ENCODE measurements around the gene MTA1. TPM values are rescaled to one million over a fixed set of nuclear protein-coding genes. Genes with fewer than 3 reads are reported as not detected.

The MTA1 gene
- polyA plus RNA-seq, 1 of the 3 experiments (the other 2 are of a cell fraction), result 96.3 TPM

GRCh38 chr14:105440554-105440900 lies 20.9 kb downstream of the MTA1 start (continued):
- no peak for TF ChIP-seq GATA2 (CRISPR knock-in tag; IDR thresholded peaks at IDR 0.05)
- TF ChIP-seq USF1 (IDR thresholded peaks at IDR 0.05; ENCODE audit: borderline replicate concordance, low read depth), result no peak
- no peak for TF ChIP-seq SIN3A (IDR thresholded peaks at IDR 0.05; ENCODE audit: borderline replicate concordance, low read depth, low read length)
- TF ChIP-seq RAD21 (IDR thresholded peaks at IDR 0.05; ENCODE audit: low read length), result no peak

DNA sequence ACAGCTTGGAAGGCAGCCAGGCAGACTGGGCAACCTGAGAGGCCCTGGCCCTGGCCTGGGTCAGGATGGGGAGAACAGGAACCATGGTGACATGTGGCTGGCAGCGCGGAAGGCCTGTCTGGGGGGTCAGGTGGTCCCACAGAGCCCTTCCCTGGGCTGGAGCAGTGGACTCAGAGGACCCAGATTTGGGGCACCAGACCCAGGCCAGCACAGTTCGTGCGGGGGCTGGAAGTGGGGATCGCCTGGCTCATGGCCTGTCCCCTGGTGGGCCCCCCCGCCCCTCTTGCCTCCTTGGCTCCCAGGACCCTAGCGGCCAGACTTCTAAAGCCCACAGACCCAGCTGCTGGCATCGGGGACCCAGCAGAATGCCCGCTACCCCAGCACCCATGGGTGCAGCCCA lies 21.4 kb downstream of the MTA1 start:
- no peaks in the 10 kb centered on the region for H3K9me2 ChIP-seq
- peaks cover 3 to 36% of the 10 kb centered on the region in 2 experiments for H3K36me3 ChIP-seq (replicated peaks in 1 of 2; ENCODE audit: control insufficient read depth in 1 of 2, insufficient read depth in 2 of 2, low read length in 1 of 2)
- H3K27ac ChIP-seq (ENCODE audit: low read depth in 2 of 2, low read length in 1 of 2), result no peak overlapping the region; a peak in 1 of 4 replicates
- peaks cover 0 to 8% of the 10 kb centered on the region in 2 experiments; a peak in 1 of 4 replicates for H3K4me1 ChIP-seq (ENCODE audit: control insufficient read depth in 1 of 2, insufficient read depth in 2 of 2, low read depth in 1 of 2, low read length in 1 of 2)
- DNase-seq, result no peak
- no peak overlapping the region for H3K4me2 ChIP-seq
- no CpG with 5 or more reads among the region's 9 CpGs for WGBS (ENCODE audit: low lambda C conversion rate)
- H4K20me1 ChIP-seq (ENCODE audit: insufficient read depth), result peaks cover 52% of the 10 kb centered on the region
- H3K79me2 ChIP-seq (ENCODE audit: insufficient read depth), result peaks cover 63% of the 10 kb centered on the region
- H2AFZ ChIP-seq (ENCODE audit: low read depth), result no peak overlapping the region
- CTCF ChIA-PET, result interaction anchor here (0.6 to 3.0 kb wide), 5 partner anchors 10 to 109 kb away, joined by 3 to 11 read pairs (median 4); no protein-coding TSS in a partner anchor
- H3K9ac ChIP-seq, result no peak overlapping the region
- H3F3A ChIP-seq (replicated peaks; ENCODE audit: insufficient read depth), result no peaks in the 10 kb centered on the region
- H3K27me3 ChIP-seq (ENCODE audit: insufficient read depth), result no peaks in the 10 kb centered on the region
- POLR2A ChIA-PET, result no interaction called here
- TF ChIP-seq MEF2A (IDR thresholded peaks at IDR 0.05; ENCODE audit: borderline replicate concordance, low read depth) (no peak), GATA2 (CRISPR knock-in tag; IDR thresholded peaks at IDR 0.05) (no peak), MAX (IDR thresholded peaks at IDR 0.05; ENCODE audit: low read depth) (no peak)
- H3K4me3 ChIP-seq (ENCODE audit: low read depth in 2 of 2, low read length in 1 of 2), result no peak overlapping the region
- H3K9me3 ChIP-seq, result no peaks in the 10 kb centered on the region

DNA sequence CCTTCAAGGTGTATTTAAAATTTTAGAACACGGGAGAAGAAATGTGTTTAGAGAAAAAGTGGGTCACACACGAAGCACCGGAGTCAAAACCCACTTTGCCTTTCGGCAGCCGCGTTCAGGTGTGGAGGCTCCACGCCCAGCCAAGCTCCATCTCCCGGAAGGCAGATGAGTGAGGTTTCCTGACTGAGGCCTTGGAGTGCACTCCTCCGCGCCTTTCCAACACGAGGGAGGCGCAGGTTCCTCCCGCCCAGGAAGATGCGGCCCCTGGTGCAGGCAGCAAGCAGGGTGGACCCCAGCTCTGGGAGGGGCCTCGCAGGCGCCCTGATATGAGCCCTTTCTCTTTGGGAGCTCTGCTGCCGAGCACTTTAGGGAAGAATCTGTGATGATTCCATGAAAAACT lies 22.5 kb downstream of the MTA1 start:
- Histone ChIP-seq H3K4me2 (no peak overlapping the region), H3K4me3 (ENCODE audit: low read depth in 2 of 2, low read length in 1 of 2) (no peak overlapping the region), H3K4me1 (ENCODE audit: control insufficient read depth in 1 of 2, insufficient read depth in 2 of 2, low read depth in 1 of 2, low read length in 1 of 2) (peaks cover 0 to 8% of the 10 kb centered on the region in 2 experiments; a peak in 1 of 4 replicates), H3K9ac (no peak overlapping the region), H3K27ac (ENCODE audit: low read depth in 2 of 2, low read length in 1 of 2) (no peak overlapping the region), H4K20me1 (ENCODE audit: insufficient read depth) (peaks cover 43% of the 10 kb centered on the region), H2AFZ (ENCODE audit: low read depth) (no peak overlapping the region), H3K27me3 (ENCODE audit: insufficient read depth) (no peaks in the 10 kb centered on the region), H3K36me3 (replicated peaks in 1 of 2; ENCODE audit: control insufficient read depth in 1 of 2, insufficient read depth in 2 of 2, low read length in 1 of 2) (peaks cover 3 to 41% of the 10 kb centered on the region in 2 experiments), H3K9me2 (no peaks in the 10 kb centered on the region), H3K79me2 (ENCODE audit: insufficient read depth) (peaks cover 61% of the 10 kb centered on the region), H3K9me3 (no peaks in the 10 kb centered on the region), H3F3A (replicated peaks; ENCODE audit: insufficient read depth) (no peaks in the 10 kb centered on the region)
- TF ChIP-seq SIN3A (IDR thresholded peaks at IDR 0.05; ENCODE audit: borderline replicate concordance, low read depth, low read length) (no peak), NFIC (IDR thresholded peaks at IDR 0.05; ENCODE audit: borderline replicate concordance) (no peak), YY1 (IDR thresholded peaks at IDR 0.05; ENCODE audit: low read depth) (no peak), RFX5 (IDR thresholded peaks at IDR 0.05; ENCODE audit: low read length) (no peak)
- DNase-seq, result no peak
- 70% methylated on average over 9 of the region's 17 CpGs for WGBS (ENCODE audit: low lambda C conversion rate)
- ChIA-PET POLR2A (interaction anchor here (1.1 kb wide), 1 partner anchor 30 kb away, joined by 3 read pairs; no protein-coding TSS in a partner anchor), CTCF (interaction anchor here (1.2 to 1.9 kb wide), 3 partner anchors 9 to 95 kb away, joined by 3 to 4 read pairs (median 4); no protein-coding TSS in a partner anchor)
